Stimulated activated CD8-positive, alpha-beta memory T cell treated with anti-CD3 and anti-CD28 coated beads, Interleukin-4, amount 100 ng/mL, for 48 hours (primary cell): ENCODE results near the gene ESRRG.
"Not testable (repeated sequence)": the region's sequence is repeated elsewhere in the genome, so short reads cannot be mapped to it uniquely, and the experiment has no call there.

Source experiments
- DNase-seq: peaks from one replicate; pipeline ENCODE4 v3.0.0-alpha.2; 2020

The ESRRG gene

GRCh38 chr1:216560527-216560926, 162.7 kb downstream of the ESRRG start:
- no peak for DNase-seq

- DNase-seq, result no peak
These were observed 163.9 kb downstream of the ESRRG start for GRCh38 chr1:216559359-216559758.

GRCh38 chr1:216555653-216556052, 167.6 kb downstream of the ESRRG start:
- no peak for DNase-seq

- no peak for DNase-seq
These were observed 168.3 kb downstream of the ESRRG start for GRCh38 chr1:216554934-216555333.

- DNase-seq, result no peak
These were observed 169.5 kb downstream of the ESRRG start for GRCh38 chr1:216553766-216554165.

GRCh38 chr1:216553040-216553439, 170.2 kb downstream of the ESRRG start:
- no peak for DNase-seq

GRCh38 chr1:216549796-216550195, 173.4 kb downstream of the ESRRG start:
- no peak for DNase-seq

GRCh38 chr1:216542741-216543140, 180.5 kb downstream of the ESRRG start:
- DNase-seq, result no peak

- DNase-seq, result no peak
These were observed 181.0 kb downstream of the ESRRG start for GRCh38 chr1:216542263-216542662.

- no peak for DNase-seq
These were observed 187.5 kb downstream of the ESRRG start for GRCh38 chr1:216535751-216536150.

- DNase-seq, result no peak
These were observed 188.2 kb downstream of the ESRRG start for GRCh38 chr1:216535059-216535458.

GRCh38 chr1:216533776-216534175, 189.5 kb downstream of the ESRRG start:
- DNase-seq, result no peak

GRCh38 chr1:216532251-216532798, 190.9 kb downstream of the ESRRG start:
- DNase-seq, result no peak

- no peak for DNase-seq
These were observed 191.7 kb downstream of the ESRRG start for GRCh38 chr1:216531263-216532239.

GRCh38 chr1:216529851-216530250, 193.4 kb downstream of the ESRRG start:
- not testable (repeated sequence) for DNase-seq

GRCh38 chr1:216528816-216529215, 194.4 kb downstream of the ESRRG start:
- DNase-seq, result no peak

- DNase-seq, result no peak
These were observed 199.6 kb downstream of the ESRRG start for GRCh38 chr1:216523449-216524190.

GRCh38 chr1:216523043-216523442, 200.2 kb downstream of the ESRRG start:
- DNase-seq, result no peak

- DNase-seq, result no peak
These were observed 201.8 kb downstream of the ESRRG start for GRCh38 chr1:216521477-216521876.

- DNase-seq, result no peak
These were observed 204.2 kb downstream of the ESRRG start for GRCh38 chr1:216518844-216519627.

- DNase-seq, result no peak
These were observed 220.6 kb downstream of the ESRRG start for GRCh38 chr1:216502528-216503162.

GRCh38 chr1:216500273-216500967, 222.8 kb downstream of the ESRRG start:
- no peak for DNase-seq
